ENCODE data around the gene ESRRA. TPM values are rescaled to one million over a fixed set of nuclear protein-coding genes. Genes with fewer than 3 reads are reported as not detected.

The ESRRA gene
- polyA plus RNA-seq, 1 donor from 2014 or later: 29.0 TPM

- Histone ChIP-seq H3K27ac (ENCODE audit: low read length) (no peak overlapping the region), H4K20me1 (ENCODE audit: insufficient read depth) (no peaks in the 10 kb centered on the region), H3K36me3 (ENCODE audit: insufficient read depth, low read length) (no peaks in the 10 kb centered on the region), H3K9me3 (ENCODE audit: low read length) (no peaks in the 10 kb centered on the region), H3K9ac (ENCODE audit: low read length) (no peak overlapping the region), H2AFZ (ENCODE audit: low read depth, low read length) (no peak overlapping the region), H3K4me3 (ENCODE audit: low read length) (no peak overlapping the region), H3K4me2 (ENCODE audit: low read length) (no peak overlapping the region), H3K79me2 (replicated peaks; ENCODE audit: insufficient read depth, low read length) (no peaks in the 10 kb centered on the region), H3F3A (ENCODE audit: insufficient read depth, low read length, poor library complexity, severe bottlenecking) (peaks cover 6% of the 10 kb centered on the region), H3K9me2 (ENCODE audit: insufficient read depth, low read length) (no peaks in the 10 kb centered on the region), H3K27me3 (ENCODE audit: insufficient read depth, low read depth, low read length) (no peaks in the 10 kb centered on the region)
- TF ChIP-seq TAF1 (IDR thresholded peaks at IDR 0.05; ENCODE audit: low read depth): no peak
- TF ChIP-seq EZH2 (IDR thresholded peaks at IDR 0.05; ENCODE audit: borderline replicate concordance, insufficient read depth, low read length, poor library complexity, severe bottlenecking): no peak
- no peak for TF ChIP-seq SMC3 (conservative IDR thresholded peaks at IDR 0.05; ENCODE audit: poor library complexity)
- TF ChIP-seq RAD21 (conservative IDR thresholded peaks at IDR 0.05): no peak
- no peak for TF ChIP-seq CTCF (IDR thresholded peaks at IDR 0.05; ENCODE audit: poor library complexity, severe bottlenecking)
- no peak for TF ChIP-seq MXI1 (conservative IDR thresholded peaks at IDR 0.05; ENCODE audit: poor library complexity, severe bottlenecking)
- no peak for TF ChIP-seq EP300 (conservative IDR thresholded peaks at IDR 0.05; ENCODE audit: poor library complexity, severe bottlenecking)
- TF ChIP-seq POLR2AphosphoS5 (IDR thresholded peaks at IDR 0.05): no peak
- TF ChIP-seq, protein P1, sequence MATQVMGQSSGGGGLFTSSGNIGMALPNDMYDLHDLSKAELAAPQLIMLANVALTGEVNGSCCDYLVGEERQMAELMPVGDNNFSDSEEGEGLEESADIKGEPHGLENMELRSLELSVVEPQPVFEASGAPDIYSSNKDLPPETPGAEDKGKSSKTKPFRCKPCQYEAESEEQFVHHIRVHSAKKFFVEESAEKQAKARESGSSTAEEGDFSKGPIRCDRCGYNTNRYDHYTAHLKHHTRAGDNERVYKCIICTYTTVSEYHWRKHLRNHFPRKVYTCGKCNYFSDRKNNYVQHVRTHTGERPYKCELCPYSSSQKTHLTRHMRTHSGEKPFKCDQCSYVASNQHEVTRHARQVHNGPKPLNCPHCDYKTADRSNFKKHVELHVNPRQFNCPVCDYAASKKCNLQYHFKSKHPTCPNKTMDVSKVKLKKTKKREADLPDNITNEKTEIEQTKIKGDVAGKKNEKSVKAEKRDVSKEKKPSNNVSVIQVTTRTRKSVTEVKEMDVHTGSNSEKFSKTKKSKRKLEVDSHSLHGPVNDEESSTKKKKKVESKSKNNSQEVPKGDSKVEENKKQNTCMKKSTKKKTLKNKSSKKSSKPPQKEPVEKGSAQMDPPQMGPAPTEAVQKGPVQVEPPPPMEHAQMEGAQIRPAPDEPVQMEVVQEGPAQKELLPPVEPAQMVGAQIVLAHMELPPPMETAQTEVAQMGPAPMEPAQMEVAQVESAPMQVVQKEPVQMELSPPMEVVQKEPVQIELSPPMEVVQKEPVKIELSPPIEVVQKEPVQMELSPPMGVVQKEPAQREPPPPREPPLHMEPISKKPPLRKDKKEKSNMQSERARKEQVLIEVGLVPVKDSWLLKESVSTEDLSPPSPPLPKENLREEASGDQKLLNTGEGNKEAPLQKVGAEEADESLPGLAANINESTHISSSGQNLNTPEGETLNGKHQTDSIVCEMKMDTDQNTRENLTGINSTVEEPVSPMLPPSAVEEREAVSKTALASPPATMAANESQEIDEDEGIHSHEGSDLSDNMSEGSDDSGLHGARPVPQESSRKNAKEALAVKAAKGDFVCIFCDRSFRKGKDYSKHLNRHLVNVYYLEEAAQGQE (IDR thresholded peaks at IDR 0.05; ENCODE audit: borderline replicate concordance): no peak
Measured at GRCh38 chr11:64266339-64266738, 39.0 kb upstream of the ESRRA start.

DNA sequence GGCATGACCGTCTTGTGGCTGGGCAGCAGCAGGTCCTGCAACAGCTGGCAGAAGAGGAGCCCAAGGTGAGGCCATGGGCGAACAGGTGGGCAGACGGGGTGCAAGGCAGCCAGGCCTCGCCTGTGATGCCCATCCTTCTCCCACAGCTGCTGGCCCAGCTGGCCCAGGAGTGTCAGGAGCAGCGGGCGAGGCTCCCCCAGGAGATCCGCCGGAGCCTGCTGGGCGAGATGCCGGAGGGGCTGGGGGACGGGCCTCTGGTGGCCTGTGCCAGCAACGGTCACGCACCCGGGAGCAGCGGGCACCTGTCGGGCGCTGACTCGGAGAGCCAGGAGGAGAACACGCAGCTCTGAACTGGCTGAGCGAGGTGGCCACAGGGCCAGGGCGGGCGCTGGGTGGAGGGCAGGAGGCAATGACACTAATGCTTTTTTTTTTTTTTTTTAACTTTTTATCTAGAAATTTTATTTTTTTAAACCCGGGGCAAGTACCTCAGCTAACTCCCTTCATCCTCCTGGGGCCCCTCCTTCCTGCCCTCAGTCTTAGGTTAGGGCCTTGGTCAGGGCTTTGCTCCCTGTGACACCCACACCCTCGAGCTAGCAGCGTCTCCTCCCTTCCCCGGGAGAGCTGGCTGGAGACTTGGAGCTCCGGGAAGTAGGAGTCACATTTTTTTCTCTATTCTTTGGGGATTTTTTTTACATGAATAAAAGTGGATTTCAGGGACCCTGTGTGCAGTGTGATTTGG lies 37.9 kb upstream of the ESRRA start:
- Histone ChIP-seq H3K27ac (ENCODE audit: low read length) (no peak overlapping the region), H3K9ac (ENCODE audit: low read length) (no peak overlapping the region), H3K9me3 (ENCODE audit: low read length) (no peaks in the 10 kb centered on the region), H3K4me3 (ENCODE audit: low read length) (no peak overlapping the region), H3K27me3 (ENCODE audit: insufficient read depth, low read depth, low read length) (no peaks in the 10 kb centered on the region), H3K4me2 (ENCODE audit: low read length) (no peak overlapping the region), H2AFZ (ENCODE audit: low read depth, low read length) (no peak overlapping the region), H3F3A (ENCODE audit: insufficient read depth, low read length, poor library complexity, severe bottlenecking) (peaks cover 6% of the 10 kb centered on the region), H3K79me2 (replicated peaks; ENCODE audit: insufficient read depth, low read length) (no peaks in the 10 kb centered on the region), H3K36me3 (ENCODE audit: insufficient read depth, low read length) (no peaks in the 10 kb centered on the region), H3K9me2 (ENCODE audit: insufficient read depth, low read length) (no peaks in the 10 kb centered on the region), H4K20me1 (ENCODE audit: insufficient read depth) (no peaks in the 10 kb centered on the region)
- TF ChIP-seq, protein P1 (IDR thresholded peaks at IDR 0.05; ENCODE audit: borderline replicate concordance): no peak
- TF ChIP-seq EZH2 (IDR thresholded peaks at IDR 0.05; ENCODE audit: borderline replicate concordance, insufficient read depth, low read length, poor library complexity, severe bottlenecking): no peak
- no peak for TF ChIP-seq EP300 (conservative IDR thresholded peaks at IDR 0.05; ENCODE audit: poor library complexity, severe bottlenecking)
- no peak for TF ChIP-seq SMC3 (conservative IDR thresholded peaks at IDR 0.05; ENCODE audit: poor library complexity)
- no peak for TF ChIP-seq RAD21 (conservative IDR thresholded peaks at IDR 0.05)
- no peak for TF ChIP-seq MXI1 (conservative IDR thresholded peaks at IDR 0.05; ENCODE audit: poor library complexity, severe bottlenecking)
- no peak for TF ChIP-seq CTCF (IDR thresholded peaks at IDR 0.05; ENCODE audit: poor library complexity, severe bottlenecking)
- TF ChIP-seq TAF1 (IDR thresholded peaks at IDR 0.05; ENCODE audit: low read depth): no peak
- no peak for TF ChIP-seq POLR2AphosphoS5 (IDR thresholded peaks at IDR 0.05)
